H1 (cell line): ENCODE data around the gene GPR137.

Experiments
- CEBPB ChIP-seq: IDR thresholded peaks from 2 replicates; pipeline ENCODE4 v1.6.1; 2012; ENCODE audit warnings: low read depth, low read length
- EP300 ChIP-seq, 2 experiments: IDR thresholded peaks; 1 replicate in 1 of 2; 2 replicates in 1 of 2; pipeline ENCODE4 v1.6.1; 2011 to 2012; ENCODE audit warnings: low read depth in 2 of 2, low read length in 2 of 2, mild to moderate bottlenecking in 2 of 2, borderline replicate concordance in 1 of 2, inconsistent platforms in 1 of 2, moderate library complexity in 1 of 2
- EZH2 ChIP-seq: fragments of 200-600 bp; sonication (generic); IDR thresholded peaks from 2 replicates; pipeline ENCODE4 v1.7.1; 2012; ENCODE audit warnings: low read depth, mild to moderate bottlenecking, moderate library complexity, low read length, inconsistent platforms; ENCODE audit not compliant: severe bottlenecking
- JUN ChIP-seq: IDR thresholded peaks from 2 replicates; pipeline ENCODE4 v1.6.1; 2011; ENCODE audit warnings: low read depth, mild to moderate bottlenecking, improper control_type of control experiment, low read length
- POLR2A ChIP-seq, 2 experiments: IDR thresholded peaks; 1 replicate in 1 of 2; 2 replicates in 1 of 2; pipeline ENCODE4 v1.6.1; 2011; ENCODE audit warnings: low read depth in 2 of 2, low read length in 2 of 2, mild to moderate bottlenecking in 2 of 2; ENCODE audit errors: control extremely low read depth in 1 of 2
- TAF1 ChIP-seq: IDR thresholded peaks from 2 replicates; pipeline ENCODE4 v1.6.1; 2011; ENCODE audit warnings: mild to moderate bottlenecking, low read depth, low read length
- ZNF274 ChIP-seq: IDR thresholded peaks from 2 replicates; pipeline ENCODE4 v1.7.0; 2012; ENCODE audit warnings: low read length, borderline replicate concordance; ENCODE audit errors: extremely low read depth
- TF ChIP-seq, protein P1 (sequence below), 3 experiments: IDR thresholded peaks; 1 replicate in 2 of 3; 2 replicates in 1 of 3; pipeline versions ENCODE4 v1.5.1 to v1.6.1; 2011; ENCODE audit warnings: low read length in 3 of 3, mild to moderate bottlenecking in 3 of 3, inconsistent platforms in 2 of 3, low read depth in 1 of 3, moderate library complexity in 1 of 3; ENCODE audit not compliant: insufficient read depth in 1 of 3; ENCODE audit errors: control extremely low read depth in 1 of 3
- TF ChIP-seq, protein P2 (sequence below): IDR thresholded peaks from 2 replicates; pipeline ENCODE4 v1.6.1; 2012; ENCODE audit warnings: inconsistent platforms
- TF ChIP-seq, protein P3 (sequence below): IDR thresholded peaks from 2 replicates; pipeline ENCODE4 v1.6.1; 2011; ENCODE audit warnings: low read length, improper control_type of control experiment

DNA sequence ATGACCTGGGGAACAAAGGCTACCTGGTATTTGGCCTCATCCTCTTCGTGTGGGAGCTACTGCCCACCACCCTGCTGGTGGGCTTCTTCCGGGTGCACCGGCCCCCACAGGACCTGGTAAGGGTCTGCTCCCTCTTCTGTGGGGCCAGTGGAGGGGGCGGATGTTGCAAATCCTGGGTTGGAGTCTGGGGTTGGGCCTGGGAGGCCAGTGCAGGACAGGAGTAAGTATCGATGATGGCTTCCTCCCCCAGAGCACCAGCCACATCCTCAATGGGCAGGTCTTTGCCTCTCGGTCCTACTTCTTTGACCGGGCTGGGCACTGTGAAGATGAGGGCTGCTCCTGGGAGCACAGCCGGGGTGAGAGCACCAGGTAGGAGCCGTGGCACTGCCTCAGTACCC lies 2.7 kb downstream of the GPR137 start:
- TF ChIP-seq, protein P1, sequence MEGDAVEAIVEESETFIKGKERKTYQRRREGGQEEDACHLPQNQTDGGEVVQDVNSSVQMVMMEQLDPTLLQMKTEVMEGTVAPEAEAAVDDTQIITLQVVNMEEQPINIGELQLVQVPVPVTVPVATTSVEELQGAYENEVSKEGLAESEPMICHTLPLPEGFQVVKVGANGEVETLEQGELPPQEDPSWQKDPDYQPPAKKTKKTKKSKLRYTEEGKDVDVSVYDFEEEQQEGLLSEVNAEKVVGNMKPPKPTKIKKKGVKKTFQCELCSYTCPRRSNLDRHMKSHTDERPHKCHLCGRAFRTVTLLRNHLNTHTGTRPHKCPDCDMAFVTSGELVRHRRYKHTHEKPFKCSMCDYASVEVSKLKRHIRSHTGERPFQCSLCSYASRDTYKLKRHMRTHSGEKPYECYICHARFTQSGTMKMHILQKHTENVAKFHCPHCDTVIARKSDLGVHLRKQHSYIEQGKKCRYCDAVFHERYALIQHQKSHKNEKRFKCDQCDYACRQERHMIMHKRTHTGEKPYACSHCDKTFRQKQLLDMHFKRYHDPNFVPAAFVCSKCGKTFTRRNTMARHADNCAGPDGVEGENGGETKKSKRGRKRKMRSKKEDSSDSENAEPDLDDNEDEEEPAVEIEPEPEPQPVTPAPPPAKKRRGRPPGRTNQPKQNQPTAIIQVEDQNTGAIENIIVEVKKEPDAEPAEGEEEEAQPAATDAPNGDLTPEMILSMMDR (IDR thresholded peaks at IDR 0.05; ENCODE audit: control extremely low read depth in 1 of 3, insufficient read depth in 1 of 3, low read depth in 1 of 3, low read length in 3 of 3), result no peak
- no peak for TF ChIP-seq EP300 (IDR thresholded peaks at IDR 0.05; ENCODE audit: borderline replicate concordance in 1 of 2, low read depth in 2 of 2, low read length in 2 of 2)
- TF ChIP-seq JUN, result no peak
- TF ChIP-seq POLR2A (IDR thresholded peaks at IDR 0.05; ENCODE audit: control extremely low read depth in 1 of 2, low read depth in 2 of 2, low read length in 2 of 2), result no peak
- no peak for TF ChIP-seq TAF1
- TF ChIP-seq, protein P2, sequence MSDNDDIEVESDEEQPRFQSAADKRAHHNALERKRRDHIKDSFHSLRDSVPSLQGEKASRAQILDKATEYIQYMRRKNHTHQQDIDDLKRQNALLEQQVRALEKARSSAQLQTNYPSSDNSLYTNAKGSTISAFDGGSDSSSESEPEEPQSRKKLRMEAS, result no peak
- TF ChIP-seq CEBPB, result no peak
- TF ChIP-seq, protein P3, sequence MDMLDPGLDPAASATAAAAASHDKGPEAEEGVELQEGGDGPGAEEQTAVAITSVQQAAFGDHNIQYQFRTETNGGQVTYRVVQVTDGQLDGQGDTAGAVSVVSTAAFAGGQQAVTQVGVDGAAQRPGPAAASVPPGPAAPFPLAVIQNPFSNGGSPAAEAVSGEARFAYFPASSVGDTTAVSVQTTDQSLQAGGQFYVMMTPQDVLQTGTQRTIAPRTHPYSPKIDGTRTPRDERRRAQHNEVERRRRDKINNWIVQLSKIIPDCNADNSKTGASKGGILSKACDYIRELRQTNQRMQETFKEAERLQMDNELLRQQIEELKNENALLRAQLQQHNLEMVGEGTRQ, result no peak
- TF ChIP-seq ZNF274, result no peak
- TF ChIP-seq EZH2, result no peak
